GM18517 (cell line): ENCODE data around the gene RASD2.

Source experiments
- ATAC-seq: cut with Tn5 transposase; IDR thresholded peaks from one replicate; pipeline ENCODE4 v1.9.1; 2021; ENCODE audit warnings: mild to moderate bottlenecking, moderate library complexity; ENCODE audit not compliant: unreplicated experiment

RASD2 gene

DNA sequence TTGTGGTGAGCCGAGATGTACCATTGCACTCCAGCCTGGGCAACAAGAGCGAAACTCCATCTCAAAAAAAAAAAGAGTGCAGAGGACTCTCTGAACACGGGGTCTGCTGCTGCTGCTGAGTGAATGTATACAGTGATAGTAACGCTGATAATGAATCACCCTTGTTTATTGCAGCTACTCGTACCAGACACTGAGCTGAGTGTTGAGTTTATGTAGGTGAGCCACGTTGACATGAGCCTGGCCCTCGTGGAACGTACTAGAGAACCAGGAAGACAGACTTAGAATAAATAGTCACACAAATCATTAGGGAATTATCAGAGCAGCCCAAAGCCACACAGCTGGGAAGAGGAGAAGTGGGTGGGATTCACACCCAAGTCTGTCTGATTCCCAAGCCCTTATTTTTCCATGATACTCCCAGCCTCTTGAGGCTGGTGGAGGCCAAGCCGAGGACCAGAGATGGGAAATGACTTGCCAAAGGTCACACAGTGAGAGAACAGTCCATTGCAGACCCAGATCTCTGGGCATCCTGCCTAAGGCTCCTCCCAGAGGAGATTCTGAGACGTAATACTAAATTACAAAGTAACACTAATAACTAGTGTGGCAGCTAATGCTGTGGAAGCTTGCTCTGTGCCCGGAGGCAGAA is 41.7 kb downstream of the RASD2 start:
- no peak for ATAC-seq

DNA sequence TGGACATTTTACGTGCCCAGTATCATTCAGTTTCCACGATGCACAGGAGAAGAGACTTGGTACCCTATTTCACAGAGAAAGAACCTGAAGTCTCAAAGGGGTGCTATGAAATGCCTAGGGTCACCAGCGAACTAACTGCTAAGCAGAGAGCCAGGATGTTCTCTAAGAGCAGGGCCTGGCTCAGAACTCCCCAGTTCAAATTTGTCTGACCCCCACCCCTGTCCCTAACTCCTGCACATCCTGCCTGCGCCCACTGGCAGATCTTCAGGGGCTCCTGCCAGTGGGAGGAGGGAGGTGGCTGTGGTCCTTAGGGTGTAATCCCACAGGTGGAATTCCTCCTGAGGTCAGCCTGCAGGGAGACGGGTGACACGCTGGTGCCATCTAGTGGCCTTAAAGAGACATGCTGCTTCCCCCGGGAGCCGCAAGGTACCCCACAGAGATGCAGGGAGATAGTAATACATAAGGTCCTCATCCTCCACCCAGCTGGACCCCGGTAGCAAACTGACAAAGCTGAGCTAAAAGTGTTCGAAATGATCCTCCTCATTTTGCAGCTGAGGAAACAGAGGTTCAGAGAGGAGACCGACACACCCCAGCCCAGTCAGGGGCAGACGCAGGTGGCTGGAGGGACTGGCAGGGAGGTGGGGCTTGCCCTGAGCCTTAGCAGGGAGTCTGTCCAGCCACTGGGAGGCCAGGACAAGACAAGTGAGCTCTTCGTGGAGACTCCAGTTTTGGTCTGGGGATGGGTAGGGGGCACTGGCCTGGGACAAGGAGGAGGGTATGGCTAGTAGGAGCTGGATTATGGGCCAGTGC is 42.4 kb downstream of the RASD2 start:
- ATAC-seq, result no peak

DNA sequence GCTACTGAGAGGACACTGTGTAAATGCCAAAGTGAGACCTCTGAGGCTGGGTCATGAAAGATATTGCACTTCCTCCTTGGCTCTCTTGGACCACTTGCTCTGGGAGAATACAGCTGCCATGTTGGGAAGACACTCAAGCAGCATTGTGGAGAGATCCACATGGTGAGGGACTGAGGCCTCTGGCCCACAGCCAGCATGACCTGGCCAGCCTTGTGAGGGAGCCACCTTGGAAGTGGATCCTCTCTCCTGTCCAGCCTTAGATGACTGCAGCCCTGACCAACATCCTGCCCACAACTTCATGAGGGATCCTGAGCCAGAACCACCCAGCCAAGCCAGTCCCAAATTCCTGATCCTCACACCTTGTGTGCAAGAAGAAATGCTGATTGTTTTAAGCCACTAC is 46.1 kb downstream of the RASD2 start:
- ATAC-seq, result no peak

DNA sequence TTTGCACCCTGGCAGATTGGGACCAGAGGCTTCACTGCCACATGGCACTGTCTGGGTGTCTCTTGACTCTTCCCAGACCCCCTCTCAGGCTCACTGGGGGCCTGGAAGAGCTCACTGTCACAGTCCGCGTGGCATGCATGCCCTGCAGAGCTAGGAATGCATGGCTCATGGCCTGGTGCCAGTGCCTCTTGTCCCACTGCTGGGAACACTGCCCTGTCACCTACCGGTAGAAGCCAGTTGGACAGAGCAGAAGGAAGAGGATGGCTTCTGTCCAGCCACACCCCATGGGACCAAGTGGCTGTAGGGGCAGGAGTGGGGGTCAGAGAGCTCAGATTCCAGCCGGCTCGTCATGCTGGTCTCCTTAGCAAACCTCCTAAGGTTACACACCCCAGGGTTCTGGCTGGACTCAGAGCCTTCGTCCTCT is 46.8 kb downstream of the RASD2 start:
- no peak for ATAC-seq

DNA sequence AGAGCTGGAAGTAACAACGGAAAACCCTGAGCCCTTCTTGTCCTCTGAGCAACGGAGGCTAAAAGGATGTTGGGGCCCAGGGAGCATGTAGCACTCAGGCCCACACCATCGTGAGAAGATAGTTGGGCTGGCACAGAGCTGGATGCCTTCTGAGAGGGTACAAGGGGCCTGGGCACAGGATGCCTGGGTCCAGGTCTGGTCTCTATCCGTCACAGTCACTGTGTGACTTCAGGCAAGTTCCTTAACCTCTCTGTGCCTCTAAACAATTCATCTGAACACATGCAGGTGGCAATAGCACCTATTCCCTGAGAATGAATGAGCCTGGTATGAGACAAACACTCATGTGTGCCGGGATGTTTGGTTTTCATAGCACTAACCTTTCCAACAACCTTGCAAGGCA is 47.3 kb downstream of the RASD2 start:
- ATAC-seq, result no peak

DNA sequence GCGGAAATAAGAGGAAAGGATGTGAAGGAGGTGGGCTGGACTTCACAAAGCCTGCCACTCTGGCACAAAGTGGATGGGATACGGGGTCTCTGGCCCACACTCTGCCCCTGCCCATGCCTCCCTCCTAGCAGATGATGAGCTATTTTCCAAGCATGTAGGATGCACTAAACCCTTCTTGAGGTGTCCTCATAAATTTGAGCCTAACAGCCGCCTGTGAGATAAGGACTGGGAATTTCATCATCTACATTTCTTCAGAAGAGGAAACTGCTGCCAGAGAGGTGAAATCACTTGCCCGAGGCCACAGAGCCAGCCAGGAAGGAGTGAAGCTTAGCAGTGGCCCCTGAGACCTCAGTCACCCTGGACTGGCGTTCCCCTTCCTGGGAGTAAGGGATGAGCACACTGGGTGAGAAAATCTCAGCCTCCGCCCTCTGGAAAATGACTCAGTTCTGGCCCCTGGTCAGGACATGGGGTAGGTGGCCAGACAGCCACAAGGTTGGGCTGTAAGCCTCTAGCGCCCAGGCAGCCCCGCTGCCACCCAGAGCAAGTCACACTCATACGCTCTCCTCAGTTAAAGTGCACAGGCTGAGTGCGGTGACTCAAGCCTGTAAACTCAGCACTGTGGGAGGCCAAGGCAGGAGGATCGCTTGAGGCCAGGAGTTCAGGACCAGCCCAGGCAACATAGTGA is 48.6 kb downstream of the RASD2 start:
- ATAC-seq, result no peak

DNA sequence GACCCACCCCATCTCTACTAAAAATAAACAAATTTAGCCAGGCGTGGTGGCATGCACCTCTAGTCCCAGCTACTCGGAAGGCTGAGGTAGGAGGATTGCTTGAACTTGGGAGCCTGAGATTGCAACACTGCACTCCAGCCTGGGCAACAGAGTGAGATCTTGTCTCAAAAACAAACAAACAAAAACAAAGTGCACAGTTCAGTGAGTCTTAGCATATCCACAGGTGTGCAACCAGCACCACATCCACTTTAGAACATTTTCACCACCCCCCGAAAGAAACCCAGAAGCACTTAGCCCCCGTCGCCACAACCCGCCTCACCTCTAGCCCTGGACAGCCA is 49.1 kb downstream of the RASD2 start:
- no peak for ATAC-seq

DNA sequence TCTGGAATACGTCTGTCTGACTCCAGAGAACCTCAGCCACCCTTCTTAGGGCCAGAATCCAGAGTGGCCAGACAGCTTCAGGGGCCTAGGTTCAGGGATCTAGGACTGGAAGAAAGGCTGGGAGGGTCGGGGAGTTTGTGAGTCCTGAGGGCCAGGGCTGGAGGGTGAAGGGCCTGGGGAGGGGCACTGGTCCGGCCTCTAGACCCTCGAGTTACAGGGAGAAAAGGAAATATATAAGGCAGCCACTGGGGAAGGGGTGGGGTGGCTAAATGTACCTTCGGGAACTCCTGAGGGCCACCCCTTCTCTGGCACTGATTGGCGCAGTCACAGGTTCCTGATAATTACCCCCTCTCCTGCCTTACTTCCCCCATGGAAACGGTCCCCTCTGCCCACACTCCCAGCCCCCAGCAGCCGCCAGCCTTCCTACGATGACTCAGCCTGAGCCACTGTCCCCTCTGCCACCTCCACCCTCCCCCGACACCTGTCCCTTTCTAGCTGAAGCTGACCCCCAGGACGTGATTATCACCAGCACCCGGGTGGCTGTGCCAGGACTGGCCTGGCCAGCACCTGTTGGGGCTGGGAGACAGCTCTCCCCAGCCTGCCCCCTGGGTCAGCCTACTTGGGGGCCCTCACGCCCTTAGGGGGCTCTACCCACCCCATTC is 50.1 kb downstream of the RASD2 start:
- no peak for ATAC-seq

DNA sequence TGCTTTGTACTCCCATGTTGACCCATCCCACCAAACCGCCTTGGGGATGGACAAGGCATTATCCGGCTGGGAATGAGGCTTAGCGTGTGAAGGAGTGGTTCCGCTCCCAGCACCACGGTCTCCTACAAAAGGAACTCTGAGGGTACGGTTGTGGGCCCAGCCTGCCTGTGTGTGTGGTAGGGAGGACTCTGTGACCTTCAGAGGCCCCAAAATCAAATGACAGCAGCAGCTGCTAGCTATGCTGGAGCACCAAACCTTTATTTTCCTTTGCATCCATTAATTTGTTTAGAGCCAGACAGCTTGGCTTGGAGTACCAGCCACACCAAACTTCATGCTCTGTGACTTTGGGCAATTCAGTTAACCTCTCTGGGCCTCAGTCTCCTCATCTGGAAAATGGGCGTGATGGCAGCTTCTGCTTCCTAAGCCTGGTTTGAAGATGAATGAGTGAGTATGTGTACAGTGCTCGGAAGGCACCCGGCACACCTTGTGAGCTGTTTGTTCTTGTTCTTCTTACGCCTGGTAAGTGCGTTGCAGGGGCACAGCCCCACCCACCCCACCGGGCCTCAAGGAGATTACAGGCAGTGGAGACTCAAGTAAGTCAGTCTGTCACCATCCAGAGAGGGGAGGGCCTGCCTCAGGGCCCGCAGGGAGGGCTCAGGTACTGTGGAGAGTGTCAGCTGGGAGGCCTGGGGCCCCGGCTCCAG is 51.2 kb downstream of the RASD2 start:
- ATAC-seq, result no peak

DNA sequence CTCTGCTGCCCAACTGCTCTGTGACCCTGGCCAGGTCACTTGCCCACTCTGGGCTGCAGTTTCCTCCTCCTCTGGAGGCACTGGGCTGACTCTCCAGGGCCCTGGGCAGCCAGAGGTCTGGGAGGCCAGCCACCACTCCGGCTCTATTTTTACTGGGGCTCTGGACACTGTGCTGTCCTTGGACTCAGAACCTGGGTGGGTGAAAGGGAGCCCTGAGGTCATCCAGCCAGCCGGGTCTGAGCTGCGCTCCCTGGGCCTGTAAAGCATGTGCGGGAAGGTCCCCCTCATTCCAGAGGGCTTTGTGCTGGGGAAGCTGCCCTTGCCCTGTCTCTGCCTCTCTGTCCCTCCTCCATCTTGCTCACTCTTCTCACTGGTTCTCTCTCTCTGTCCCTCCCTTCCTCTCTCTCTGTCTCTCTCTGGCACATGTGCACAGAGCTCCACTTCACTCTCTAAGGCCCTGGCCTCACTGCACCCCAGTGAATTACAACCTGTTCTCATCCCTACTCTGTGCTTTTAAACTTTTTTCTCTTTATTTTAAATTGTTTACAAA is 51.9 kb downstream of the RASD2 start:
- ATAC-seq, result no peak

DNA sequence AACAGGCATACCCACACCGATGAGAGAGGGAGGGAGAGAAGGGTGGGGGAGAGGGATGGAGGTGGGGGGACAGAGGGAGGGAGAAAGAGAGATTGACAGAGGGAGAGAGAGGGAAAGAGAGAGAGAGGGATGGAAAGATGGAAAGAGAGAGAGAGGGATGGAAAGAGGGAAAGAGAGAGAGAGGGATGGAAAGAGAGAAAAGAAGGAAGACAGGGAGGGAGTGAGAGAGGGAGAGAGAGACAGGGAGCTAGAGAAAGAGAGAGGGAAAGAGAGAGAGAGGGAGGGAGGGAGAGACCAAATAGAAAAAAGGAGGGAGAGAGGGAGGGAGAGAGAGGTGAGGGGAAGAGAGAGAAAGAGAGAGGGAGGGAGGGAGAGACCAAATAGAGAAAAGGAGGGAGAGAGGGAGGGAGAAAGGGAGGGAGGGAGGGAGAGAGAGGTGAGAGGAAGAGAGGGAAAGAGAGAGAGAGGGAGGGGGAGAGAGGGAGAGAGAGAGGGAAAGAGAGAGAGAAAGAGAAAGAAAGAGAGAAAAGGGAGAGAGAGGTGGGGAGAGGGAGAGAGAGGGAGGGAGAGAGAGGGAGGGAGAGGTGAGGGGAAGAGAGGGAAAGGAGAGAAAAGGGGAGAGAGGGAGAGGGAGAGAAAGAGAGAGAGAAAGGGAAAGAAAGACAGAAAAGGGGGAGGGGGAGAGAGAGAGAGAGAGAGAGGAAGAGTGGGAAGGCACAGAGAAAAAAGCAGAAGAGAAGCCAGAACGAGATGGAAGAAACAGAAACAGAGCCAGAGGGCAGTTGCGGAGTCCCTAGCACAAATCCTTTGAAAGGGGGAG is 52.6 kb downstream of the RASD2 start:
- ATAC-seq, result no peak

DNA sequence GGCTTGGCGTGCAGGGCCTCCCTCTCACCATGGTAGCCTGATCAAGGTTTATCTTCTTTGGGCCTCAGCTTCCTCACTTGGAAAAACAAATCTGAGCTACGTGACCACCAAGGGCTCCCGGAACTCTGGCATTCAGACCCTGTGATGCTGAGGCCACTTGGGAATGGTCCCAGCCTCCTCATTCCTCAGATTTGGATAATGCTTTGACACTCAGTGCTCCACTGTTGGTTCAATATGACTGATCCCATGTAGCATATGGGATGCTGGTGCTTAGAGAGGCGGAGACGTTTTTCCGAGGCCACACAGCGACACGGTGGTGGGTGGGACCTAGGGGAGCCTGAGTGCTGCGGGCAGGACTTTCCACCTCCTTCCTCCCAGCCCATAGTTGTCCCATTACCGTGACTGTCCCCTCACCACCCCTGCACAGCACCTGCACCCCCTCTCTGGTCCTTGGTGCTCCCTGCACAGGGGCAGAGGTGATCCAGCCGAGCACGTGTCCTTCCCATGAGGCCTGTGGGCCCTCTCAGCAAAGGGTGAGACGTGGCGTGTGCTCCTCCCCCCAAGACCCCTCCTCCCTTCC is 53.4 kb downstream of the RASD2 start:
- ATAC-seq, result no peak

DNA sequence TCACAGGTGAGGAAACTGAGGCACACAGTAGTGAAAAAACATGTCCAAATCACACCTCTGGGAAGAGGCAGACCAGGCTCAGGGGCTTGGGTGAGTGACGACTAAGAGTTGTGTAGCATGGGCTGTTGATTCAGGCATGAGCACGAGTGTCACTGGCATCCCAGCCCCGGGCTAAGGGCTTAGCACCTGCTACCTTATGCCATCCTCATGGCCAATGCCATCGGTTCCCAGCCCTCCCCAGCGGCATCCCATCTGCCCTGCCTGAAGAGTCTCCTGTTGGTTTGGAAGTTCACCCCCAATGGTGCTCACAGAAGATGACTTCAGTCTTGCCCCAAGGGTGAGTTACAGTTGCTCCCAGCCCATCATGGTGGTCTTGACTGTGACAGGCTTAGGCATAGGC is 54.1 kb downstream of the RASD2 start:
- ATAC-seq, result no peak

DNA sequence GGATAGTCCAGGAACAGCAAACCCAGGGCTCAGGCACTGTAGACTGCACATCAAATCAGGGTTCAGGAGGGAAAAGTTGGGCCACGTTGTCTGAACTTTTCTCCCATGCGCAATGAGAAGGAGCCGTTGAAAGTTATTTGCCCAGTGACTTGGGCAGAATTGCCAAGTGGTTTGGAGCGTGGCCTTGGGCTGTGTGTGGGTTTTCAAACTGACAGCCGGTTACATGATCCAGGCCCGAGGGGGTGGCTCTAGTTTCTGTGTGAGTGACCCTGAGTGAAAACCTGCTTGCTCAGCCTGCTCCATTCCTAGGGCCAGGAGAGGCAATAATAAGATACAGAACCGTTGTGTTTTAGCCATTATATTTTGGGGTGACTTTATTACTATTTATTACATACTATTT is 56.2 kb downstream of the RASD2 start:
- no peak for ATAC-seq

DNA sequence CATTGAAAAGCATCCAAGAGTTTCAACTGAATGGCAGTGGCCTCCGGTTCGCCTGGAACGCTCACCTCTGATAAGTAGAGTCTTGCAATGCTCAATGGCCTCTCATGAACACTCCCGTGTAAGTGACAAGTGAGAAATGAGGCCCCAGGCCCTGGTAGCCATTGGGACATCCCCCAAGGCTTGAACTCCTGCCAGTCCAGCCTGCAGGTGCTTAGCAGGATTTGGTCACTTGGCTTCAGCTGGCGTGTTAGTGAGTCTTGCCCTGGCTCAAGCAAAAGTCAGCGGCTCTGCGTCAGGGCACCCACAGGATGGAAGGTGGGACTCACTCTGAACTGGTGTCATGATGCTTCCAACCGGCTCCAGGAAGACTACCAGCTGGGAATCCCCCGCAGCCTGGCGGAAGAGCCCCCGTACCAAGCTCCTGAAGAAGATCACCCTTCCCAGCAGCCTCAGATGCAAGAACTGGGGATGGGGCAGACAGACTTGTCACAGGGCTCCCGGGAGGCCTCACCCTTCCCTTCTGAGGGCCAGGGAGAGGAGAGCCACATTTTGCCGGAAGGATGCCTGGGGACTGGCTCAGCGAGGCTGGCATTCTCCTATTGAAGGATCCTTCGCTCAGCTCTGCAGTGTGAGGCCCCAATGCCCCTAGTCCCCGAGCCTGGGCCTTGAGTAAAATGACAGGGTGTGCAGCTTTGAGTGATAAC is 57.2 kb downstream of the RASD2 start:
- no peak for ATAC-seq

DNA sequence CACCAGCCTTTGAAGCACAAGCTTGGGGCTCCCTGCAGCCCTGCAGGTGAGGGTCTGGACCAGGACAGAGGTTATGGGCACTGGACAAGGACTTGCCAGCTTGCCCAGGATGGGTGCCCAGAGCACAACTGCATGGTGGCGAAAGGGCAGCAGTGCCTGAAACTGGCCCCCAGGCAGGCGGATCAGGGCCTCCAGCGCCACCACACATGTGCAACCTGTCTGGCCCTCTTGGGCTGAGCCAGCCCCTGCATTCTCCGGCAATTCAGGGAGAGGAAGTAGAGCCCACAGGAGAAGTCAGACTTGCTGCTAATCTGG is 57.7 kb downstream of the RASD2 start:
- ATAC-seq, result no peak

DNA sequence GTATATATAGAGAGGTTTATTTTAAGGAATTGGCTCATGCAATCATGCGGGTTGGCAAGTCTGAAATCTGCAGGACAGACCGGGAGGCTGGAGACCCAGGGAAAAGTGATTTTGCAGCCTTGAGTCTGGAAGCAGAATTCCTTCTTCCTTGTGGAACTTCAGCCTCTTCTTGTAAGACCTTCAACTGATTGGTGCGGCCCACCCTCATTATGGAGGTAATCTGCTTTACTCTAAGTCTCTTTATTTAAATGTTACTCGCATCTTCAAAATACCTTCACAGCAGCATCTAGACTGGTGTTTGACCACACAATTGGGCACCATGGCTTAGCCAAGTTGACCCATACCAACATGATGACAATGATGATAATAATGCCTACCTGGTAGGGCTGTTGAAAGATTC is 58.7 kb downstream of the RASD2 start:
- ATAC-seq, result no peak

DNA sequence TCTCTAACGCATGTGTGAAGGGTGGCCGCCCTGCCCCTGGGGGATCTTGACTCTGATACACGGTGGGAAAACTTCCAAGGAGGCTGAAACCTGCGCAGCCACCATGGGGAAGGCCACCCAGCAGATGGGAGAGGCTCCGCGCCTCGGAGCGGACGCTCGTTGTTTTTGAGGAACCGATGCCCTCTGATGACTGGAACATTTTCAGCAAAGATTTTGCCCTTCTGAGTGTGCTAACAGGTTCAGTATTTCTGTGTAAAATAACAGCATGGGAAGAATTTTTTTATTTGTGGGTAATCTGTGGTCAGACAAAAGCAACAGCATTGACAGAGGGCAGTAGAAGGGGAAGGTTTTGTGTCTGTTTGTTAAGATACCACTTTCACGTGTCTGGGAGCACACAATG is 59.8 kb downstream of the RASD2 start:
- no peak for ATAC-seq

DNA sequence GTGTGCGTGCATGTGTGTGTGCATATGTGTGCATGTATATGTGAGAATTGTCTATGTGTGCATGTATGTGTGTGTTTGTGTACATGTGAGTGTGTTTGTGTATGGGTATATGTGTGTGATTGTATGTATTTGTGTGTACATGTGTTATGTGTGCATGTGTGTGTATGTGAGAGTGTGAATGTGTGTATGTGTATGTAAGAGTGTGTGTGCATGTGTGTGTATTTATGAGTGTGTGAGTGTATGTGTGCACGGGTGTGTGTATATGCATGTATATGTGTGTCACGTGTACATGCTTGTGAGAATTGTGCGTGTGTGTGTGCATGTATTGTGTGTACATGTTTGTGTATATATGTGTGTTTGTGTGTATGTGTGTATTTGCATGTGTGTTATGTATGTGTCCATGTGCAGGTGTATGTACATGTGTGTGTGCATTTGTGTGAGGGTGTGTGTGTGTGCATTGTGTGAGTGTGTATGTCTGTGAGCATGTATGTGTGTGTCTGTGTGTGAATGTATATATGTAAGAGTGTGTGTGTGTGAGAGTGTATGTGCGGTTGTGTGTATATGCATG is 60.5 kb downstream of the RASD2 start:
- no peak for ATAC-seq
